ENCODE data around the gene ARHGAP22.

The ARHGAP22 gene

DNA sequence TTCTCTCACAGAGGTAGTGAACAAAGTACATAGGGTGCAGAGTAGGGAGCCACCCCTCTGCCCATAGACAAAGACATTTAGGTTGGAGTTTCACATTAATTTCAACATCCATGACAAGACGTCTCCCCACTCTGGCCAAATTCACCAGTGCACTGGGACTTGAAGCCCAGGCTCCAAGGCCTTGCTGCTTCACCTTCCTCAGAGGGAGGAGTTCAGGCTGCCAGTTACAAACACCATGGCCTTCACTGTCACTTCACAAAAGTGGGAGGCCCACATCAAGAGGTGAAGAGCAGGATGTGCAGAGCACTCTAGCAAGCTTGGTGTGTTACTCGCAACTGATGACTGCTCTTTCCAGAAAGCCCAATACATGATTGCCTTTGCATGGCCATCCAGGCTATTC lies 15.8 kb upstream of the ARHGAP22 start:
- no peak overlapping the region for H3K27ac Mint-ChIP-seq
- no peak overlapping the region for H3K4me3 Mint-ChIP-seq
- no peaks in the 10 kb centered on the region for H3K36me3 Mint-ChIP-seq (ENCODE audit: low read depth)
- peaks cover 20% of the 10 kb centered on the region for H3K27me3 Mint-ChIP-seq
- H3K9me3 Mint-ChIP-seq: peaks cover 4% of the 10 kb centered on the region
- H3K4me1 Mint-ChIP-seq (ENCODE audit: low read depth): no peaks in the 10 kb centered on the region

DNA sequence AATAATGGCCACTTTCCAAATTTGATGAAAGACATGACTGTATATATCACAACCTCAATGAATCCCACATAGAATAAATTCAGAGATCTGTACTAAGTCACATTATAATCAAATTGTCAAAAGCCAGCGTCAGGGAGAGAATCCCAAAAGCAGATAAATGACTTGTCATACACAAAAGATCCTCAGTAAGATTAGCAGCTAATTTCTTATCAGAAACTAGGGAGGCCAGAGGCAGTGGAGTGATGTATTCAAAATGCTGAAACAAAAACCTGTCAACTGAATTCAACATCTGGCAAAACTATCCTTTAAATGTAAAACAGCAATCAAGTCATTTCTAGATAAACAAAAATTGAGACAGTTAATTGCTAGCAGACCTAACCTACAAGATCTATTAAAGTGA lies 11.6 kb upstream of the ARHGAP22 start:
- no peak overlapping the region for H3K27ac Mint-ChIP-seq
- no peaks in the 10 kb centered on the region for H3K36me3 Mint-ChIP-seq (ENCODE audit: low read depth)
- peaks cover 39% of the 10 kb centered on the region for H3K27me3 Mint-ChIP-seq
- peaks cover 4% of the 10 kb centered on the region for H3K9me3 Mint-ChIP-seq
- H3K4me1 Mint-ChIP-seq (ENCODE audit: low read depth): no peaks in the 10 kb centered on the region
- no peak overlapping the region for H3K4me3 Mint-ChIP-seq

DNA sequence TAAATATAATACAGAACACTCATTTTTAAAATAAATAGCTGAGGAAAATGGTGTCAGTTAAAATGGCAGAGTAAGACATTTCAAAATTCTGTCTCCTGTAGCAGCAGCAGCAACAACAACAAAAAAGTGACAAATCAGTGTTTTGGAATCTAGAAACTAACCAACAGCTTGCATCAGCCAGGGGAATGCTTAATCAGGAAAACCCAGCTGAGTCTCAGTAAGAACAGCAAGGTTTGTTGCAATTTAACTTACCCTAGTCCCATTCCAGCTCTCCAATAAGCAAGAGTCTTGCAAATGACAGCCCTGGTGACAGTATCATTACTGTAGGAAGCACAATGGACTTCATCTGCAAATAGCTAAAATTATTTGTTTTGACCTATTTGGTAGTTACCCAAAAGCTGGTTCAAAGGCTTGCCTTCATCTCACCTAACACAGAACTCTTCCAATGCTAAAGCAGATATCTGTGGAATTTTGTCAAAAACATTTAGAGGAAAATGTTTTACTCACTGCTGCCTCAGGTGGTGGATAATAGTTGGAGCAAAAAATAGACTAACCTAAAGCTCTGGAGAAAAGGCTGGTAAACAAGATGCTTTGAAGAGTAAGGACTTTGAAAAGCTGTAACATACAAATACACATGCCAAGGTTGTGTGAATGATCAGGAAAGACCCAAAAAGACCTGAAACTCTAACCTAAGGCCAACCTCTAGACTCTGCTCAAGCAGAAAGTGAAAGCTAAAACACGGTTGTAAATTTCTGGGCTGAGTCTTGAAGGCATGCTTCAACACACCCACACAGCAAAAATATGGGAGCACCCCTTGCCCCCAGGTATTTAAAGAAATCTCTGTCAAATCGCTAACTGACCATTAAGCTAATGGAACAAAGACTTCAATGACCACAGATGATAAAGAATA lies 9.9 kb upstream of the ARHGAP22 start:
- H3K4me3 Mint-ChIP-seq: no peak overlapping the region

DNA sequence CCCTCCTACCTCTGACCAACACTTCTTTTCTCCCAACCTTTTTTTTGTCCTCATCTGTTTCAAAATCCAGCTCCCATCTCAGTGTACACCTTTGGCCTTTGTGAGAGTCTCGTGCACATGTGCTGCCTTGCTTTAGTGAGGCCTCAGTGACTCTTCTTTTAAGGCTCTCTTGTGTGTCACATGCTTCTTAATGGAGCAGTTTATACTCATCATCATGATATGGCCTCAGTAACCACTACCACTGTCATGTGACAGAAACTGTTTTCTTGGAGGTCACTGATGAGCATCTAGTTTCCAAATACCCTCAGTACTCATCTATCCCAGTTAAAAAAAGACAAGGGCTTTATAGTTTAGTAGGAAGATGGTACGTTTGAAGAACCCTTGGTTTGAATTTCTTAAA lies 8.1 kb upstream of the ARHGAP22 start:
- H3K9me3 Mint-ChIP-seq: peaks cover 4% of the 10 kb centered on the region
- H3K4me1 Mint-ChIP-seq (ENCODE audit: low read depth): no peaks in the 10 kb centered on the region
- H3K27me3 Mint-ChIP-seq: peaks cover 31% of the 10 kb centered on the region
- no peak overlapping the region for H3K27ac Mint-ChIP-seq
- no peak overlapping the region for H3K4me3 Mint-ChIP-seq
- H3K36me3 Mint-ChIP-seq (ENCODE audit: low read depth): no peaks in the 10 kb centered on the region

More for the DNA sequence above, 9.9 kb upstream of the ARHGAP22 start:
- H3K36me3 Mint-ChIP-seq (ENCODE audit: low read depth): no peaks in the 10 kb centered on the region
- H3K27ac Mint-ChIP-seq: no peak overlapping the region
- H3K27me3 Mint-ChIP-seq: peaks cover 39% of the 10 kb centered on the region
- H3K9me3 Mint-ChIP-seq: peaks cover 4% of the 10 kb centered on the region
- no peaks in the 10 kb centered on the region for H3K4me1 Mint-ChIP-seq (ENCODE audit: low read depth)

DNA sequence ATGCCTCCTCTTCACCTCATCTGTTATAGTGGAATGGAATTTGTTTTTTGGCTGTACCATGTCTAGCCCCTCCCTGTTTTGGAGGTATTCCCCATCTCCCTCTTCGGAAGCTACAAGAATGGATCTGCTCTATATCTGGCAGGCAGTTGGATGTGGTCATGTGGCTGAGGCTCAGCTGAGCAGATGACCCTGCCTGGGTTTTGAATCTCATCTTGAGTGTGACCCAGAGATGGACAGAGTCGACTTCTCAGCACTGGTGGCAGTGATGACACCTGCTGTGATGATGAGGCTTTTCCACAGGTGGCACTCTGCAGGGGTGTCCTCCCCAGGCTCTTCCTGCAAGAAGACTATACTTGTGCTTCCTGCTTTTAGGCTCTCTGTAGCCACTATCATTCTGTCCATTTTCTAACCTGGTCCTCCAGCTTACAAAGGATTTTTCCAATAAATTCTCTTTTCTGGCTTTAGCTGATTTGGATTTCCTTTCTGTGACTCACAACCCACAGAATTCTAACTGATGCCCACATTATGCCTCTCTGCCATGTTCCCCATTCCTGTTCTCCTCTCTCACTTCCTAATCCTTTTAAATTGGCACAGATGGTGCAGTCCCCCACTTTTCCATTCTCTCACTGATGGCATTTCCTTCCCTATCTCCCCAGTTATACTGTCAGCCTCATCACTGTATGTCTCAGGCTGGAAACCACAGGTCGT lies 7.5 kb upstream of the ARHGAP22 start:
- Mint-ChIP-seq H3K4me3 (no peak overlapping the region), H3K36me3 (ENCODE audit: low read depth) (no peaks in the 10 kb centered on the region), H3K4me1 (ENCODE audit: low read depth) (no peaks in the 10 kb centered on the region), H3K27me3 (peaks cover 25% of the 10 kb centered on the region), H3K9me3 (peaks cover 4% of the 10 kb centered on the region), H3K27ac (peak overlapping the region; percentile 28)

DNA sequence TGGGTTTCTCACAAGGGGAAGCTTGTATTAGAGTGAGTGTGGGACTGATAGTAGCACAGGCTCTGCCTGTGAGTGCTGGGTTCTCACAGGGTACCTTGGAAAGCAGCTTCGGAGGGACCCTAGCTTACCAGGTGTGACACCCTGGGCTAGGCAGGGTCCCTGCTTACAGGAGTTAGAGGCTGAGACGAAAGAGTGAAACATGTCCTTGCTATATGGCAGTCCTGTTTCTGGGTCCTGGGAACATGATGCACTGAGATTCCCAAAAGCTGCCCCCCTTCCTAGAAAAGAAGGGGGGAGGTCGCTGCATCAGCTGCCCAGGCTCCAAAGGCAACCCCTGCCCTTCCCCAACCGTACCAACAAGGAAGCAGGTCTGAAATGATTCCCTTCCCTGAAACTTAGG lies 6.3 kb upstream of the ARHGAP22 start:
- Mint-ChIP-seq H3K4me1 (ENCODE audit: low read depth) (no peaks in the 10 kb centered on the region), H3K36me3 (ENCODE audit: low read depth) (no peaks in the 10 kb centered on the region), H3K9me3 (peaks cover 2% of the 10 kb centered on the region), H3K27me3 (peaks cover 32% of the 10 kb centered on the region), H3K27ac (no peak overlapping the region), H3K4me3 (no peak overlapping the region)

DNA sequence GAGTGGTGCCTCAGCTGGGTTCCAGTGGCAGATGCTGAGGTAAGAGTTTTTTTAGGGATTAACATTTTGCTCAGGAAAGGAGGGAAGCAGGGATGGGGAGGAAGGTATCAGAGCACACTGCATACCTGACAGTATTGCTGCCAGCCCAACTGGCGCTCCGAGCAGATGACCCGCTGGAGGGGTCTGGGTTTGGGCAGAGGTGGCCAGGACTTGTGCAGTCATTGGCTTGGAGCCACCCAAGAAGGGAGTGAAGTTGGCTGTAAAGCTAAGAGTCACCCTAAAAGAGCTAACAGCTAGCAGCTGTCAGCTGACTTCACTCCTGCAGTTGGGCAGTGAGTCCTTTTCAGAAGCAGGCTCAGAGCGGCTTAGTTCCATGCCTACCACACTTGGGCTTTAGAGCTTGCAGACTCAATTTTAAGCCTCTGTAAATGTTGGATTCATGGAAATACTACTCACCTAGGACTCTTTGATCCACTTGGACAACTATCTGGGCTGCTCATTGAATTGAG lies 5.8 kb upstream of the ARHGAP22 start:
- Mint-ChIP-seq H3K27me3 (peaks cover 36% of the 10 kb centered on the region), H3K36me3 (ENCODE audit: low read depth) (no peaks in the 10 kb centered on the region), H3K4me1 (ENCODE audit: low read depth) (no peaks in the 10 kb centered on the region), H3K27ac (no peak overlapping the region), H3K4me3 (no peak overlapping the region), H3K9me3 (no peaks in the 10 kb centered on the region)

DNA sequence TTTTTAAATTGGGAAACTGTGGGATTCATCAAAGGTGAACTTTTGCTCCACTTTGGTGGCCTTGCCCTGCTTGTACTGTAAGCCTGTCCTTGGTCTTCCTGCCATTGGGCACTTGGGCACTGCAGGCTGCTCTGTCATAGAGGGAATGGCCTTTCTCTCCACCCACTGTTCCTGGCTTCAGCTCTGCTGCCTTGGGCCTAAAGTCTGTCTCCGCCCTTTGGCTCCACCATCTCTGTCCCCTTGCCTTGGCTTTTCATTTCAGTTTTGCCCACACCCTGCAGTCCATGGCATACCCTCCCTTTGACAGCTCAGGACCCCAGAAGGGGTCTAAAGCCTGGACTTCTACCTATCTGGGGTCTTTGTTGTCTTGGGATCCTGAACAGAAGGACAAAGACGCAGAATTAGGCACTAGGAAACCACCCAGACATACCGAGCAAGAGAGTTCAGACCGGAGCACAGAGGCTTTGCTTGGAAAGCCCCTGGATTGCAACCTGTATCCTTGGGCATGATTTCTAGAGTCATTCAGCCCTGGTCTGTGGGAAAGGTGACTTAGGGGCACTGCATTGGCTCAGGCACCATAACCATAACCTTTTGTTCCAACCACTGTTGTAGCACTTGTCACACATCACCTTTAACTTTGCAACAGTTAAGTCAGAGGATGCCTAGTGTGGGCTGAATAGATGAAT lies 5.2 kb upstream of the ARHGAP22 start:
- Mint-ChIP-seq H3K27me3 (peaks cover 40% of the 10 kb centered on the region), H3K9me3 (no peaks in the 10 kb centered on the region), H3K27ac (no peak overlapping the region), H3K4me1 (ENCODE audit: low read depth) (peaks cover 5% of the 10 kb centered on the region), H3K4me3 (no peak overlapping the region), H3K36me3 (ENCODE audit: low read depth) (no peaks in the 10 kb centered on the region)

DNA sequence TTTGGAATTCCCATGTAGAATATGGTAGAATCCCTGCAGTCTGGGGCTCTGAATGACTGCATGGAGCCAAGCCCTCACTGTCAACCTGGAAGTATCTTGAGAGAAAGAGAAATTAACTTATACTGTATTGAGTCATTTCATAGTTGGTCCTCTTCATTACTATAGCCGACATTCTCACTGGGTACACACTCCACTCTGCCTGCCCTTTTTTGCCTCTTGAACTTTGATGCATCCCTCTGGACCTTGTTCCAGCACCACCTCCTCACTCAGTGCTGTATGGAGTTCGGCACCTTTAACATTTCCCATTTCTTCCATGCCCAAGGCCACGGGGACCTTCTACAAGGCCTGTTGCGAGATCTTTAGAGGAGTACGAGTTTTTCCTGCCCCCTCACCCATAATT lies 4.6 kb upstream of the ARHGAP22 start:
- no peaks in the 10 kb centered on the region for H3K36me3 Mint-ChIP-seq (ENCODE audit: low read depth)
- H3K4me1 Mint-ChIP-seq (ENCODE audit: low read depth): peaks cover 5% of the 10 kb centered on the region

DNA sequence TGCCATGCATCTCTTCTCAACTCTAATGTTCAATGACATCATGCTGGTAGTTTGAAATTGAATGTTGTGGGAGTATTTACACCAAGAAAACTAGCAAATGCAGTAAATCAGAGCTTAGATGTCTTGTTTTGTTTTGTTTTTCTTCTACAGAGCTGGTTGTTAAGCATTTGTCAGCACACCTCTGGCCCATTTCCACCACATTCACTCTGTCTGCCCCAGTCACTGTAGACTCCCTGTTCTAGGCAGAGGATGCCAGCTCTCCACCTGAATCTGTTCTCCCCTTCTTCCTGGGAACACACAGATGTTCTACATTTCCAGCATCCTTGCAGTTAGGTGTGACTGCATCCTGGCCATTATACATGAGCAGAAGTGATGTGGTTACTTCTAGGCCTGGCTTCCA lies 4.1 kb upstream of the ARHGAP22 start:
- no peak overlapping the region for H3K4me3 Mint-ChIP-seq
- no peak overlapping the region for H3K27ac Mint-ChIP-seq
- no peaks in the 10 kb centered on the region for H3K9me3 Mint-ChIP-seq
- peaks cover 44% of the 10 kb centered on the region for H3K27me3 Mint-ChIP-seq
- H3K36me3 Mint-ChIP-seq (ENCODE audit: low read depth): no peaks in the 10 kb centered on the region
- H3K4me1 Mint-ChIP-seq (ENCODE audit: low read depth): peaks cover 5% of the 10 kb centered on the region

More for the DNA sequence above, 4.6 kb upstream of the ARHGAP22 start:
- Mint-ChIP-seq H3K4me3 (no peak overlapping the region), H3K27ac (no peak overlapping the region), H3K27me3 (peaks cover 44% of the 10 kb centered on the region), H3K9me3 (no peaks in the 10 kb centered on the region)

DNA sequence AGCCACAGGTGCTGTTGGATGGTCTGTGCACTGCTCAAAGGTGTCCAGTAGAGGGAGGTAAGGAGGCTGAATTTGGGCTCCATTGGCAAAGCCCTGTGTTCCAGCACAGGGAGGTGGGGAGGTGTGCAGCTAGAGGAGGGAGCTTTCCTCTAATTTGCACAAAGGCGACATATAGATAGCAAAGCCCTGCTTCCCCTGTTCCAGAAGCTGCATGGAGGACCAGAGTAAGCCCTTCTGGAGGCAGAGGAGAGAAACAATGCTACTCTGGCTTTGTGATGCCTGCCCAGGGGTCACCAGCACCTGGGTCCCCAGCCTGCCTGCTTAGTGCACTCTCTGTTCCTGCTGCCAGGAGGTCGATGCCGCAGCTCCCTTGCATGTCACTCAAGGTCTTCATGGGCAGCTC lies 3.4 kb upstream of the ARHGAP22 start:
- Mint-ChIP-seq H3K4me3 (no peak overlapping the region), H3K27me3 (peaks cover 47% of the 10 kb centered on the region), H3K4me1 (ENCODE audit: low read depth) (peaks cover 5% of the 10 kb centered on the region), H3K27ac (no peak overlapping the region), H3K9me3 (no peaks in the 10 kb centered on the region), H3K36me3 (ENCODE audit: low read depth) (no peaks in the 10 kb centered on the region)

DNA sequence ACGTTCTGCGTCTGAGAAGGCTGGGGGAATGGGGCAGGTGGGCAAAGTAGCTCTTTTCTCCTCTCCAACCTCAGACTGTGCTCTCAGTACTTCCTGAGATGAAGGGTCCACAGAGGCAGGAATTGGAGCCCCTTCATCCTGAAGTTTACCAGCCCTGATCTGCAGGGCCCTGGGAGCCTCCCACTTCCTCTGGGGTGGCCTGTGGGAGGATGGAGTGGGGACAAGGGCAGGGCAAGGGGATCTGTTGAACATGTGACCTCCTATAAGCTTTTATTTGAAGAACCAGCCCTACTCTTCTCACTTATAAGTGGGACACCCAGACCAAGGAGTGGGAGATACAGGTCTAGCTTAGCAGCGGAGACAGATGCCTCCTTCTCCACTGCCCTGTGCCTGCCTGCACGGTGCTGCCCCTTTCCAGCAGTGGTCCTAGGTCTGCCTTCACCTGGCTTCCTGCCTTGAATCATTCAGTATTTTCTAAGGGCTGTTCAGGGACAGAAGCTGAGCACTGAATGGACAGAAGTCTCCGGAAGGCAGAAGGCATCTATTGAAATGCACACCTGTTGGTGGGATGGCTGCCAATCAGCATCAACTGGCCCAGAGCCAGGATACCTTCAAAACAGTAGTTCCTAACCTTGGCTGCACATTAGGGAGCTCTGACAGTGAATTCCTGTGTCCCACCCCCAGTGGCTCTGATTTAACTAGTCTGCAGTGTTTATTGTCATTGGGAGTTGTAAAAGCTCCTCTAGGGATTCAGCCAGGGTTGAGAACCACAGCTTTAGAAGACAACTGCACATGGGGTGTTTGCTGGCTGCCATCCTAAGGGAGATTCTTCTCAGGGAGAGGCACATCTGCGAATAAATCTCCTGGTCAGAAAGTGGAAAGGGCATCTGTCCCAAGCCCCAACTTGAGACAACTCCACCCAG lies 2.7 kb upstream of the ARHGAP22 start:
- H3K36me3 Mint-ChIP-seq (ENCODE audit: low read depth): no peaks in the 10 kb centered on the region
- peaks cover 5% of the 10 kb centered on the region for H3K4me1 Mint-ChIP-seq (ENCODE audit: low read depth)
- H3K9me3 Mint-ChIP-seq: no peaks in the 10 kb centered on the region
- H3K27ac Mint-ChIP-seq: no peak overlapping the region
- peaks cover 42% of the 10 kb centered on the region for H3K27me3 Mint-ChIP-seq
- H3K4me3 Mint-ChIP-seq: no peak overlapping the region

DNA sequence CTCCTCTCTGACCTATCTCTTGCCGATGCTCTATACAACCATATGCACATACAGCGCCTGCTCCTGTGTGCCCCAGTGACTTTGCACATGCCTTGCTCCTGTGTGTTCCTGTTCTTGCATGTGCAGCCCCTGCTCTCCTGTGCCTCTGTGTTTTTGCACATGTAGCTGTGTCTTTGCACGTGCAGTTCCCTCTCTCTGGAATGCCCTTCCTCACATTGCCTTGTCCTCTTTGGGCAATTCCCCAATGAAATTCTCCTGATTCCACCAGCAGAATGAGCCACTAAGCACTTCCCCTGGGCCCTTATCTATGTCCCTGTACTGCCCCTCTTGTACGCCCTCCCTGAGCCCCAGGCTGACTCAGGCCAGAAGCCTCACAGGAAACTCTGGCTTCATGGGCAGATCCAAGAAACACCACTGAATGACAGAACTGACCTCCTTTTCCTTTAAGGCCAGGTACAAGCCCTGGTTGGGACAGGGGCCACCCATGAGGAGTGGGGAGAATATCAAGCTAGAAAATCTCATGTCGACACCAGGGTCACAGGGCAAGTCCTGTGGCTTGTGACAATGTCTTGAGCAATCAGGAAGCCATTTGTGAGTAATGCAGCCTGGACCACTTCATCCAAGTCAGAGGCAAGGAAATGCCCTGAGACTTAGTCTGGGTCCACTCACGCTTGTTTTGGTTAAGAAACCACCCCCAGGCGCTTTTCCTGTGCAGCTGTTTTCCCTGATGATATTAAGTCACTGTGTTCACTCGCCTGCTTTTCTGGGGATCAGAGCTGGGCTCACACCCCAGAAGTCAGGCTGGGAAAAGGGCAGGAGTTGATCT lies 1.9 kb upstream of the ARHGAP22 start:
- Mint-ChIP-seq H3K27ac (no peak overlapping the region), H3K4me1 (ENCODE audit: low read depth) (peaks cover 5% of the 10 kb centered on the region)

More for the DNA sequence above, 1.9 kb upstream of the ARHGAP22 start:
- Mint-ChIP-seq H3K9me3 (no peaks in the 10 kb centered on the region), H3K27me3 (peaks cover 35% of the 10 kb centered on the region), H3K36me3 (ENCODE audit: low read depth) (no peaks in the 10 kb centered on the region), H3K4me3 (no peak overlapping the region)
